ENCODE results near the gene ACBD7. TPM values are rescaled to one million over a fixed set of nuclear protein-coding genes. Genes with fewer than 3 reads are reported as not detected.
A peak's percentile ranks its signal among the peaks of the same experiment; 100 is the strongest.

ACBD7 gene
- total and polyA plus RNA-seq, 9 of the 15 experiments (the other 6 are each of a cell fraction or from before 2014, with no cell fraction given) = 0.21 to 3.2 (median 0.84) TPM

DNA sequence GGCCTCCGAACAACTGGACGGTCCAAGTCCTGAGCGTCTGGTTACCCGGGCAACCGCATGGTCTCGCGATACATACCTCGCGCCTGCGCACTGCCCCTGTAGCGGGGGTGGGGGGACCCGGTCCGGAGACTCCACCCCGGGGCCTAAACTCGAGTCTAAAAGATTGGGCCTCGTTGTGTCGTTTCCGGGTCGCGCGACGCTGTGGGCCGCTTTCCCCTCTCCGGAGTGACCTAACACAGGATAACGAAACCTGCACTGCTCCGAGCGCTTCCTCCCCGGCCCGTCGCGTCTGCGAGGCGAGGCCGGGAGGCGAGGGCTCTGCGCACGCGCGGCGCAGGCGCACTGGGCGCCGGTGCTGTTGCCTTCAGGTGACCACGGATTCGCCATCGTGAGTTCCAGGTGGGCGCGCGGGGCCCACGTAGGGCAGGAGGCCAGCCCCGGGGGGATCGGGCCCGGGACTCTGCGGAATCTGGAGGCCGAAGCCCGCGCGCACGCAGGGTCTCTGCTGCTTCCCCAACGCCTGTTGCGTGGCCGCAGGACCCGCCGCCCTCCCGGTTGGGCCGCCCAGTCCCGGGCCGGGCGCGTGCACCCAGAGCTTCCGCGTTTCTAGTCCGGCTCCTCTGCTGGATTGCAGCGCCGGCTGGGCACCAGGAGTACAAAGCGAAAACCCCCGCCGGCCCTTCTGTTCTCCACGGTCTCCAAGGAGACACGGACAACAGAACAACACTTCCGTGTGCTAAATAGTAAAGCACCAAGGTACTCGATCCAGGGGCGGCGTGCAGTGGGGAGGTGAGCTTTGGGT lies 8.6 kb upstream of the ACBD7 start, which contains the start of gene RPP38 (continued):
- TF ChIP-seq, protein P1, sequence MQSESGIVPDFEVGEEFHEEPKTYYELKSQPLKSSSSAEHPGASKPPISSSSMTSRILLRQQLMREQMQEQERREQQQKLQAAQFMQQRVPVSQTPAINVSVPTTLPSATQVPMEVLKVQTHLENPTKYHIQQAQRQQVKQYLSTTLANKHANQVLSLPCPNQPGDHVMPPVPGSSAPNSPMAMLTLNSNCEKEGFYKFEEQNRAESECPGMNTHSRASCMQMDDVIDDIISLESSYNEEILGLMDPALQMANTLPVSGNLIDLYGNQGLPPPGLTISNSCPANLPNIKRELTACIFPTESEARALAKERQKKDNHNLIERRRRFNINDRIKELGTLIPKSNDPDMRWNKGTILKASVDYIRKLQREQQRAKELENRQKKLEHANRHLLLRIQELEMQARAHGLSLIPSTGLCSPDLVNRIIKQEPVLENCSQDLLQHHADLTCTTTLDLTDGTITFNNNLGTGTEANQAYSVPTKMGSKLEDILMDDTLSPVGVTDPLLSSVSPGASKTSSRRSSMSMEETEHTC (IDR thresholded peaks at IDR 0.05) = no peak
- peak; percentile 95 for TF ChIP-seq EGR1 (conservative IDR thresholded peaks at IDR 0.05)
- TF ChIP-seq ESRRA (IDR thresholded peaks at IDR 0.05; ENCODE audit: borderline replicate concordance, low read depth) = 0 out of 2 replicates have a peak, but pooled peaks have one; percentile 26
- TF ChIP-seq HLTF (IDR thresholded peaks at IDR 0.05) = no peak; the same call in 1 of the 2 replicates
- no peak for TF ChIP-seq ZNF699 (CRISPR knock-in tag; IDR thresholded peaks at IDR 0.05; ENCODE audit: insufficient replicate concordance)
- TF ChIP-seq, protein P2, sequence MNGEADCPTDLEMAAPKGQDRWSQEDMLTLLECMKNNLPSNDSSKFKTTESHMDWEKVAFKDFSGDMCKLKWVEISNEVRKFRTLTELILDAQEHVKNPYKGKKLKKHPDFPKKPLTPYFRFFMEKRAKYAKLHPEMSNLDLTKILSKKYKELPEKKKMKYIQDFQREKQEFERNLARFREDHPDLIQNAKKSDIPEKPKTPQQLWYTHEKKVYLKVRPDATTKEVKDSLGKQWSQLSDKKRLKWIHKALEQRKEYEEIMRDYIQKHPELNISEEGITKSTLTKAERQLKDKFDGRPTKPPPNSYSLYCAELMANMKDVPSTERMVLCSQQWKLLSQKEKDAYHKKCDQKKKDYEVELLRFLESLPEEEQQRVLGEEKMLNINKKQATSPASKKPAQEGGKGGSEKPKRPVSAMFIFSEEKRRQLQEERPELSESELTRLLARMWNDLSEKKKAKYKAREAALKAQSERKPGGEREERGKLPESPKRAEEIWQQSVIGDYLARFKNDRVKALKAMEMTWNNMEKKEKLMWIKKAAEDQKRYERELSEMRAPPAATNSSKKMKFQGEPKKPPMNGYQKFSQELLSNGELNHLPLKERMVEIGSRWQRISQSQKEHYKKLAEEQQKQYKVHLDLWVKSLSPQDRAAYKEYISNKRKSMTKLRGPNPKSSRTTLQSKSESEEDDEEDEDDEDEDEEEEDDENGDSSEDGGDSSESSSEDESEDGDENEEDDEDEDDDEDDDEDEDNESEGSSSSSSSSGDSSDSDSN (IDR thresholded peaks at IDR 0.05; ENCODE audit: borderline replicate concordance in 1 of 2, low read depth in 2 of 2, low read length in 2 of 2) = peak in 1 of 2 experiments; percentile 80; a peak in 2 of 4 replicates
- TF ChIP-seq ZBED1 (IDR thresholded peaks at IDR 0.05) = no peak
- no peak for TF ChIP-seq ZNF184 (CRISPR knock-in tag; IDR thresholded peaks at IDR 0.05)
- no peak for TF ChIP-seq GTF2E2 (tag; IDR thresholded peaks at IDR 0.05)
- no peak for TF ChIP-seq PPARD (CRISPR knock-in tag; IDR thresholded peaks at IDR 0.05)
- TF ChIP-seq, protein P3, sequence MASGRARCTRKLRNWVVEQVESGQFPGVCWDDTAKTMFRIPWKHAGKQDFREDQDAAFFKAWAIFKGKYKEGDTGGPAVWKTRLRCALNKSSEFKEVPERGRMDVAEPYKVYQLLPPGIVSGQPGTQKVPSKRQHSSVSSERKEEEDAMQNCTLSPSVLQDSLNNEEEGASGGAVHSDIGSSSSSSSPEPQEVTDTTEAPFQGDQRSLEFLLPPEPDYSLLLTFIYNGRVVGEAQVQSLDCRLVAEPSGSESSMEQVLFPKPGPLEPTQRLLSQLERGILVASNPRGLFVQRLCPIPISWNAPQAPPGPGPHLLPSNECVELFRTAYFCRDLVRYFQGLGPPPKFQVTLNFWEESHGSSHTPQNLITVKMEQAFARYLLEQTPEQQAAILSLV (tag; IDR thresholded peaks at IDR 0.05) = no peak
- peak; percentile 71 to 85; a peak in 2 of 4 replicates for TF ChIP-seq SIN3A (IDR thresholded peaks at IDR 0.05; ENCODE audit: borderline replicate concordance in 2 of 2, control insufficient read depth in 1 of 2, low read depth in 2 of 2, low read length in 2 of 2)
- no peak for TF ChIP-seq LEF1 (IDR thresholded peaks at IDR 0.05)
- peak; percentile 94 for TF ChIP-seq FOXP1 (CRISPR knock-in tag; IDR thresholded peaks at IDR 0.05)
- TF ChIP-seq FUS (optimal IDR thresholded peaks at IDR 0.05; ENCODE audit: low read depth, low read length) = peak; percentile 58
- no peak for TF ChIP-seq TARDBP (IDR thresholded peaks at IDR 0.05)
- TF ChIP-seq, protein P4, sequence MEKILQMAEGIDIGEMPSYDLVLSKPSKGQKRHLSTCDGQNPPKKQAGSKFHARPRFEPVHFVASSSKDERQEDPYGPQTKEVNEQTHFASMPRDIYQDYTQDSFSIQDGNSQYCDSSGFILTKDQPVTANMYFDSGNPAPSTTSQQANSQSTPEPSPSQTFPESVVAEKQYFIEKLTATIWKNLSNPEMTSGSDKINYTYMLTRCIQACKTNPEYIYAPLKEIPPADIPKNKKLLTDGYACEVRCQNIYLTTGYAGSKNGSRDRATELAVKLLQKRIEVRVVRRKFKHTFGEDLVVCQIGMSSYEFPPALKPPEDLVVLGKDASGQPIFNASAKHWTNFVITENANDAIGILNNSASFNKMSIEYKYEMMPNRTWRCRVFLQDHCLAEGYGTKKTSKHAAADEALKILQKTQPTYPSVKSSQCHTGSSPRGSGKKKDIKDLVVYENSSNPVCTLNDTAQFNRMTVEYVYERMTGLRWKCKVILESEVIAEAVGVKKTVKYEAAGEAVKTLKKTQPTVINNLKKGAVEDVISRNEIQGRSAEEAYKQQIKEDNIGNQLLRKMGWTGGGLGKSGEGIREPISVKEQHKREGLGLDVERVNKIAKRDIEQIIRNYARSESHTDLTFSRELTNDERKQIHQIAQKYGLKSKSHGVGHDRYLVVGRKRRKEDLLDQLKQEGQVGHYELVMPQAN (IDR thresholded peaks at IDR 0.05; ENCODE audit: borderline replicate concordance) = peak; percentile 55; the same call in 1 of the 2 replicates
- TF ChIP-seq, protein P5, sequence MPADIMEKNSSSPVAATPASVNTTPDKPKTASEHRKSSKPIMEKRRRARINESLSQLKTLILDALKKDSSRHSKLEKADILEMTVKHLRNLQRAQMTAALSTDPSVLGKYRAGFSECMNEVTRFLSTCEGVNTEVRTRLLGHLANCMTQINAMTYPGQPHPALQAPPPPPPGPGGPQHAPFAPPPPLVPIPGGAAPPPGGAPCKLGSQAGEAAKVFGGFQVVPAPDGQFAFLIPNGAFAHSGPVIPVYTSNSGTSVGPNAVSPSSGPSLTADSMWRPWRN (IDR thresholded peaks at IDR 0.05; ENCODE audit: low read depth) = no peak
- no peak for TF ChIP-seq COPS2 (conservative IDR thresholded peaks at IDR 0.05)
- TF ChIP-seq SMAD2 (IDR thresholded peaks at IDR 0.05; ENCODE audit: low read depth, low read length) = no peak
- no peak for TF ChIP-seq ZNF766 (CRISPR knock-in tag; conservative IDR thresholded peaks at IDR 0.05)
